H1 (cell line): ENCODE results near the gene MYO7B. TPM values are rescaled to one million over a fixed set of nuclear protein-coding genes. Genes with fewer than 3 reads are reported as not detected.

Experiments
- CTCF ChIA-PET: fragments of 300-600 bp; sonication (Branson Sonifier 250); formaldehyde crosslinking; loops from one replicate; lab custom pipeline; 2021; ENCODE audit not compliant: partially characterized antibody; lab: Charles Lee
- POLR2A ChIA-PET: fragments of 300-600 bp; sonication (Branson Sonifier 250); formaldehyde crosslinking; loops from one replicate; lab custom pipeline; 2021; ENCODE audit warnings: inconsistent platforms; ENCODE audit not compliant: partially characterized antibody; lab: Charles Lee
- DNase-seq, 2 experiments: peaks; one replicate each; pipeline versions ENCODE4 v3.0.0 to v3.0.0-alpha.2; 2010 to 2022; ENCODE audit warnings: low spot score in 2 of 2, low read depth in 1 of 2, mixed read lengths in 1 of 2
- FAIRE-seq: peaks from 2 replicates; lab custom pipeline; 2011; peaks lifted over from hg19 to GRCh38; lab: Jason Lieb, UNC
- H2AFZ ChIP-seq: 2 replicates; pipeline ENCODE4 v1.8.1; 2012; ENCODE audit warnings: low read length, inconsistent platforms
- H2AK5ac ChIP-seq: 2 replicates; pipeline ENCODE4 v1.6.1; 2013; ENCODE audit warnings: low read depth, low read length
- H2BK120ac ChIP-seq: replicated peaks from 2 replicates; pipeline ENCODE3; 2013; ENCODE audit warnings: low read depth, low read length, inconsistent platforms
- H2BK12ac ChIP-seq: 2 replicates; pipeline ENCODE4 v1.6.1; 2013; ENCODE audit warnings: low read depth, low read length
- H2BK15ac ChIP-seq: 2 replicates; pipeline ENCODE4 v1.6.1; 2013; ENCODE audit warnings: low read length
- H2BK20ac ChIP-seq: 2 replicates; pipeline ENCODE4 v1.6.1; 2013; ENCODE audit warnings: low read length
- H2BK5ac ChIP-seq: 2 replicates; pipeline ENCODE4 v1.6.1; 2013; ENCODE audit warnings: low read depth, low read length
- H3K14ac ChIP-seq: 2 replicates; pipeline ENCODE4 v1.6.1; 2013; ENCODE audit warnings: inconsistent platforms; ENCODE audit not compliant: insufficient read length
- H3K18ac ChIP-seq: 2 replicates; pipeline ENCODE4 v1.6.1; 2013; ENCODE audit warnings: low read length; ENCODE audit errors: extremely low read depth
- H3K23ac ChIP-seq: 2 replicates; pipeline ENCODE4 v1.6.1; 2013; ENCODE audit warnings: inconsistent platforms; ENCODE audit not compliant: insufficient read length
- H3K23me2 ChIP-seq: 2 replicates; pipeline ENCODE4 v1.6.1; 2013; ENCODE audit warnings: low read depth, low read length
- H3K27ac ChIP-seq: 2 replicates; pipeline ENCODE4 v1.6.1; 2011; ENCODE audit warnings: low read depth, low read length, inconsistent platforms
- H3K27me3 ChIP-seq, 4 experiments: replicated peaks in 1 of 4; 1 replicate in 1 of 4; 2 replicates in 3 of 4; pipeline versions ENCODE4 v1.6.1 to v1.8.1; 2011 to 2013; ENCODE audit warnings: low read length in 3 of 4, mild to moderate bottlenecking in 3 of 4, inconsistent platforms in 2 of 4, mixed read lengths in 2 of 4, moderate library complexity in 1 of 4; ENCODE audit not compliant: control insufficient read depth in 3 of 4, insufficient read depth in 3 of 4; ENCODE audit errors: extremely low read depth in 1 of 4
- H3K36me3 ChIP-seq, 4 experiments: 2 replicates each; pipeline versions ENCODE4 v1.6.1 to v1.8.1; 2011 to 2013; ENCODE audit warnings: mild to moderate bottlenecking in 4 of 4, low read length in 3 of 4, moderate library complexity in 2 of 4, control low read depth in 1 of 4, inconsistent platforms in 1 of 4; ENCODE audit not compliant: insufficient read depth in 4 of 4, control insufficient read depth in 2 of 4
- H3K4ac ChIP-seq: replicated peaks from 2 replicates; pipeline ENCODE3; 2013; ENCODE audit warnings: low read length, low read depth, mixed read lengths, inconsistent platforms; ENCODE audit not compliant: insufficient read length
- H3K4me1 ChIP-seq, 4 experiments: replicated peaks in 1 of 4; 1 replicate in 1 of 4; 2 replicates in 3 of 4; pipeline versions ENCODE4 v1.6.1 to v1.8.1; 2011 to 2013; ENCODE audit warnings: low read length in 3 of 4, inconsistent platforms in 2 of 4, mixed read lengths in 1 of 4; ENCODE audit not compliant: insufficient read depth in 4 of 4, control insufficient read depth in 3 of 4
- H3K4me2 ChIP-seq, 2 experiments: 2 replicates each; pipeline versions ENCODE4 v1.6.1 to v1.8.1; 2011 to 2013; ENCODE audit warnings: low read depth in 2 of 2, low read length in 2 of 2, control low read depth in 1 of 2, inconsistent platforms in 1 of 2, mild to moderate bottlenecking in 1 of 2; ENCODE audit not compliant: insufficient read depth in 1 of 2
- H3K4me3 ChIP-seq, 4 experiments: fragments of 200-600, 300-600 bp in 1 of 4; sonication (generic), shearing (Covaris generic), sonication (Bioruptor Twin) in 1 of 4; 2 replicates each; pipeline versions ENCODE4 v1.5.1 to v1.8.1; 2011 to 2016; ENCODE audit warnings: low read length in 4 of 4, low read depth in 3 of 4, control low read depth in 2 of 4, inconsistent platforms in 2 of 4, mild to moderate bottlenecking in 2 of 4, mixed read lengths in 1 of 4, moderate library complexity in 1 of 4; ENCODE audit not compliant: insufficient read depth in 2 of 4; ENCODE audit errors: extremely low read depth in 1 of 4
- H3K56ac ChIP-seq: replicated peaks from 2 replicates; pipeline ENCODE3; 2013; ENCODE audit warnings: low read depth, mild to moderate bottlenecking, mixed read lengths, low read length, inconsistent platforms; ENCODE audit not compliant: insufficient read length
- H3K79me1 ChIP-seq: 2 replicates; pipeline ENCODE4 v1.6.1; 2013; ENCODE audit warnings: low read depth, low read length, control low read depth
- H3K79me2 ChIP-seq, 2 experiments: 2 replicates each; pipeline versions ENCODE4 v1.6.1 to v1.8.1; 2012 to 2013; ENCODE audit warnings: low read length in 2 of 2, mild to moderate bottlenecking in 2 of 2, inconsistent platforms in 1 of 2; ENCODE audit not compliant: insufficient read depth in 2 of 2, control insufficient read depth in 1 of 2
- H3K9ac ChIP-seq, 4 experiments: replicated peaks in 1 of 4; 1 replicate in 1 of 4; 2 replicates in 3 of 4; pipeline versions ENCODE4 v1.6.1 to v1.8.1; 2011 to 2013; ENCODE audit warnings: low read depth in 3 of 4, low read length in 3 of 4, control low read depth in 2 of 4, mild to moderate bottlenecking in 2 of 4, moderate library complexity in 2 of 4, inconsistent platforms in 1 of 4; ENCODE audit errors: extremely low read depth in 1 of 4
- H3K9me3 ChIP-seq, 2 experiments: 2 replicates each; pipeline versions ENCODE4 v1.6.1 to v1.8.1; 2012 to 2013; ENCODE audit warnings: mild to moderate bottlenecking in 2 of 2, moderate library complexity in 2 of 2, control low read depth in 1 of 2, inconsistent platforms in 1 of 2, low read depth in 1 of 2, low read length in 1 of 2, mixed read lengths in 1 of 2; ENCODE audit not compliant: insufficient read depth in 2 of 2
- H4K20me1 ChIP-seq, 2 experiments: replicated peaks in 1 of 2; 2 replicates each; pipeline versions ENCODE3 to v1.8.1; 2011 to 2013; ENCODE audit warnings: inconsistent platforms in 2 of 2, low read length in 2 of 2, mild to moderate bottlenecking in 1 of 2; ENCODE audit not compliant: insufficient read depth in 2 of 2, control insufficient read depth in 1 of 2
- H4K5ac ChIP-seq: 2 replicates; pipeline ENCODE4 v1.6.1; 2013; ENCODE audit warnings: low read length, low read depth, mixed read lengths, inconsistent platforms; ENCODE audit not compliant: insufficient read length
- H4K8ac ChIP-seq: 2 replicates; pipeline ENCODE4 v1.8.0; 2013; ENCODE audit warnings: mild to moderate bottlenecking, moderate library complexity, low read length, inconsistent platforms; ENCODE audit not compliant: insufficient read depth; ENCODE audit errors: extremely low read depth
- H4K91ac ChIP-seq: replicated peaks from 2 replicates; pipeline ENCODE3; 2013; ENCODE audit warnings: low read length, mixed read lengths, inconsistent platforms; ENCODE audit not compliant: insufficient read length
- CTBP2 ChIP-seq: IDR thresholded peaks from 2 replicates; pipeline ENCODE4 v1.7.0; 2011; ENCODE audit warnings: borderline replicate concordance, mild to moderate bottlenecking, moderate library complexity, mixed read lengths, low read length; ENCODE audit not compliant: insufficient read depth, insufficient read length
- EP300 ChIP-seq, 2 experiments: IDR thresholded peaks; 1 replicate in 1 of 2; 2 replicates in 1 of 2; pipeline ENCODE4 v1.6.1; 2011 to 2012; ENCODE audit warnings: low read depth in 2 of 2, low read length in 2 of 2, mild to moderate bottlenecking in 2 of 2, borderline replicate concordance in 1 of 2, inconsistent platforms in 1 of 2, moderate library complexity in 1 of 2
- HDAC2 ChIP-seq, 2 experiments: fragments of 300-600 bp in 1 of 2; sonication (generic) in 1 of 2; IDR thresholded peaks; 2 replicates each; pipeline ENCODE4 v1.6.1; 2011 to 2012; ENCODE audit warnings: low read depth in 2 of 2, low read length in 2 of 2, mild to moderate bottlenecking in 2 of 2, moderate library complexity in 2 of 2, borderline replicate concordance in 1 of 2, inconsistent platforms in 1 of 2
- PHF8 ChIP-seq: fragments of 200-600 bp; sonication (generic); conservative IDR thresholded peaks from 2 replicates; pipeline ENCODE4 v1.7.1; 2012; ENCODE audit warnings: low read depth, mild to moderate bottlenecking, inconsistent platforms, low read length, moderate library complexity
- SP1 ChIP-seq: IDR thresholded peaks from 2 replicates; pipeline ENCODE4 v1.6.1; 2011; ENCODE audit warnings: low read depth, low read length
- TAF7 ChIP-seq: optimal IDR thresholded peaks from 2 replicates; pipeline ENCODE3; 2011; ENCODE audit warnings: low read depth, mild to moderate bottlenecking, inconsistent platforms, low read length, moderate library complexity, borderline replicate concordance
- WGBS, 2 experiments: shearing (Covaris generic) in 1 of 2; methylation state at CpG; one replicate each; pipeline versions ENCODE4 v1.1.6 to v1.1.7; 2013 to 2015; ENCODE audit warnings: low lambda C conversion rate in 2 of 2, mixed read lengths in 2 of 2, inconsistent platforms in 1 of 2, low coverage in 1 of 2, missing lambda C conversion rate in 1 of 2; ENCODE audit not compliant: insufficient replicate concordance in 2 of 2, insufficient coverage in 1 of 2, insufficient read length in 1 of 2; ENCODE audit errors: extremely low coverage in 1 of 2, missing lambda C conversion rate in 1 of 2; 5-methylcytosine and 5-hydroxymethylcytosine counted together
- polyA plus RNA-seq, 7 experiments: library from polyadenylated mRNA; depleted of rRNA in 3 of 7; stranded (reverse) in 5 of 7; unstranded in 2 of 7; fragments of >200 nt in 5 of 7; fragments of 200-250 nt in 2 of 7; gene quantifications; 1 replicate in 5 of 7; 2 replicates in 1 of 7; 4 replicates in 1 of 7; pipeline versions ENCODE4 v1.2.1 to v1.2.3, GENCODE V29; 2011 to 2013; ENCODE audit warnings: missing spikeins in 2 of 7, mixed read lengths in 2 of 7
- total RNA-seq: library from RNA; stranded (reverse); fragmentation: NEBNext Ultra II Directional; extraction: Animal tissue kit (Norgen Biotek cat#: 25700); gene quantifications from 2 replicates; pipeline ENCODE4 v1.2.1, GENCODE V29; 2021
- TF ChIP-seq, protein P1 (sequence below): IDR thresholded peaks from 2 replicates; pipeline ENCODE4 v1.6.1; 2011; ENCODE audit warnings: low read length, improper control_type of control experiment
- TF ChIP-seq, protein P2 (sequence below): IDR thresholded peaks from 2 replicates; pipeline ENCODE4 v1.6.1; 2012; ENCODE audit warnings: inconsistent platforms
- TF ChIP-seq, protein P3 (sequence below): IDR thresholded peaks from 2 replicates; pipeline ENCODE4 v1.6.1; 2012; ENCODE audit warnings: low read length, inconsistent platforms

The MYO7B gene
- total and polyA plus RNA-seq, 2 of the 8 experiments (the other 6 are each of a cell fraction or from before 2014, with no cell fraction given): not detected

DNA sequence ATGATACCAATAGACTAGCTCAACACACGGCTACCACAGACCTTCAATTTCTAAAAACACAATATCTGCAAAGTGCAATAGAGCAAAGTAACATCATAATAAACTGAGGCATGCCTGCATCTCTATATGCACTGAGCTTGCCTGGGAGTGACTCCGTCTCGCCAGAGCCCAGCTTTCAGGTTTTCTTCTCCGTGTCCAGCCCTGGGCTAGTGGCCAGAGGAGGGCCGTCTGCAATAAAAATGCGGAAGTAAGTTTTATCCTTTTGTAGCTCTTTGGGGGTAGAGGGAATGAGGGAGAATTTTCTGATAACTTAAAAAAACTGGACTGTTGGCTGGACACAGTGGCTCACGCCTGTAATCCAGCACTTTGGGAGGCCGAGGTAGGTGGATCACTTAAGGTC is 69.5 kb downstream of the MYO7B start:
- 94% methylated on average over 8 of the region's 8 CpGs; no CpG with 5 or more reads in 1 of the 2 experiments for WGBS, 2 experiments
- H4K5ac ChIP-seq: no peak overlapping the region
- no peak overlapping the region for H3K23ac ChIP-seq
- H2BK5ac ChIP-seq: no peak overlapping the region
- H3K27ac ChIP-seq: no peak overlapping the region
- no peaks in the 10 kb centered on the region for H4K20me1 ChIP-seq
- no peaks in the 10 kb centered on the region for H3K79me1 ChIP-seq
- H3K18ac ChIP-seq: no peak overlapping the region
- no peak overlapping the region for H2AK5ac ChIP-seq
- H4K91ac ChIP-seq: no peak overlapping the region
- ChIA-PET POLR2A (no interaction called here), CTCF (interaction anchor here (0.6 to 8.1 kb wide), 8 partner anchors 11 to 225 kb away, joined by 3 to 54 read pairs (median 3); no protein-coding TSS in a partner anchor)
- no peak overlapping the region for H3K4me3 ChIP-seq
- DNase-seq (no peak), FAIRE-seq (no peak)
- no peak overlapping the region for H3K14ac ChIP-seq
- no peak overlapping the region for H3K56ac ChIP-seq
- no peak overlapping the region for H3K9ac ChIP-seq
- H2BK20ac ChIP-seq: no peak overlapping the region
- H3K36me3 ChIP-seq: no peaks in the 10 kb centered on the region
- peaks cover 0 to 2% (median 0%) of the 10 kb centered on the region in 4 experiments; a peak in 1 of 7 replicates for H3K27me3 ChIP-seq
- no peaks in the 10 kb centered on the region for H3K4me1 ChIP-seq
- no peaks in the 10 kb centered on the region for H3K23me2 ChIP-seq
- no peak overlapping the region for H3K4me2 ChIP-seq
- H2BK15ac ChIP-seq: no peak overlapping the region
- no peak overlapping the region for H4K8ac ChIP-seq
- H3K9me3 ChIP-seq: no peaks in the 10 kb centered on the region; a peak in 1 of 4 replicates
- no peak overlapping the region for H2BK120ac ChIP-seq
- no peak overlapping the region for H3K4ac ChIP-seq
- H2BK12ac ChIP-seq: no peak overlapping the region
- H2AFZ ChIP-seq: no peak overlapping the region
- no peaks in the 10 kb centered on the region for H3K79me2 ChIP-seq
- TF ChIP-seq PHF8 (no peak), EP300 (IDR thresholded peaks at IDR 0.05; ENCODE audit: borderline replicate concordance in 1 of 2, low read depth in 2 of 2, low read length in 2 of 2) (no peak), HDAC2 (IDR thresholded peaks at IDR 0.05; ENCODE audit: borderline replicate concordance in 1 of 2, low read depth in 2 of 2, low read length in 2 of 2) (no peak), SP1 (no peak), TAF7 (no peak), CTBP2 (no peak)
- TF ChIP-seq, protein P1, sequence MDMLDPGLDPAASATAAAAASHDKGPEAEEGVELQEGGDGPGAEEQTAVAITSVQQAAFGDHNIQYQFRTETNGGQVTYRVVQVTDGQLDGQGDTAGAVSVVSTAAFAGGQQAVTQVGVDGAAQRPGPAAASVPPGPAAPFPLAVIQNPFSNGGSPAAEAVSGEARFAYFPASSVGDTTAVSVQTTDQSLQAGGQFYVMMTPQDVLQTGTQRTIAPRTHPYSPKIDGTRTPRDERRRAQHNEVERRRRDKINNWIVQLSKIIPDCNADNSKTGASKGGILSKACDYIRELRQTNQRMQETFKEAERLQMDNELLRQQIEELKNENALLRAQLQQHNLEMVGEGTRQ: no peak
- TF ChIP-seq, protein P2, sequence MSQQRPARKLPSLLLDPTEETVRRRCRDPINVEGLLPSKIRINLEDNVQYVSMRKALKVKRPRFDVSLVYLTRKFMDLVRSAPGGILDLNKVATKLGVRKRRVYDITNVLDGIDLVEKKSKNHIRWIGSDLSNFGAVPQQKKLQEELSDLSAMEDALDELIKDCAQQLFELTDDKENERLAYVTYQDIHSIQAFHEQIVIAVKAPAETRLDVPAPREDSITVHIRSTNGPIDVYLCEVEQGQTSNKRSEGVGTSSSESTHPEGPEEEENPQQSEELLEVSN: no peak
- TF ChIP-seq, protein P3, sequence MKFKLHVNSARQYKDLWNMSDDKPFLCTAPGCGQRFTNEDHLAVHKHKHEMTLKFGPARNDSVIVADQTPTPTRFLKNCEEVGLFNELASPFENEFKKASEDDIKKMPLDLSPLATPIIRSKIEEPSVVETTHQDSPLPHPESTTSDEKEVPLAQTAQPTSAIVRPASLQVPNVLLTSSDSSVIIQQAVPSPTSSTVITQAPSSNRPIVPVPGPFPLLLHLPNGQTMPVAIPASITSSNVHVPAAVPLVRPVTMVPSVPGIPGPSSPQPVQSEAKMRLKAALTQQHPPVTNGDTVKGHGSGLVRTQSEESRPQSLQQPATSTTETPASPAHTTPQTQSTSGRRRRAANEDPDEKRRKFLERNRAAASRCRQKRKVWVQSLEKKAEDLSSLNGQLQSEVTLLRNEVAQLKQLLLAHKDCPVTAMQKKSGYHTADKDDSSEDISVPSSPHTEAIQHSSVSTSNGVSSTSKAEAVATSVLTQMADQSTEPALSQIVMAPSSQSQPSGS: no peak
